GM12878 (cell line): ENCODE measurements around the gene EEF1A2. TPM values are rescaled to one million over a fixed set of nuclear protein-coding genes. Genes with fewer than 3 reads are reported as not detected.

Experiments used
- ATAC-seq: fragments of 200-7000 bp; cut with Tn5 transposase; 3 replicates; pipeline ENCODE4 v1.9.1; 2020; ENCODE audit warnings: mild to moderate bottlenecking, moderate library complexity
- BruUV-seq: library from RNA; stranded (reverse); fragments of 400-500 nt; replicated peaks from 2 replicates; lab custom pipeline; 2021; lab: Mats Ljungman, UMichigan
- CTCF ChIA-PET: fragments of 300-600 bp; sonication (Branson Sonifier 250); formaldehyde crosslinking; extraction: SDS; loops from one replicate; lab custom pipeline; 2021; ENCODE audit warnings: inconsistent platforms; lab: Yijun Ruan, JAX
- POLR2A ChIA-PET: fragments of 350-600 bp; formaldehyde crosslinking; extraction: SDS; loops from one replicate; lab custom pipeline; 2021; ENCODE audit warnings: inconsistent platforms; lab: Charles Lee
- RAD21 ChIA-PET: fragments of 300-600 bp; sonication (Branson Sonifier 250); formaldehyde crosslinking; loops from one replicate; lab custom pipeline; 2023; ENCODE audit warnings: antibody characterized with exemption; ENCODE audit not compliant: unreplicated experiment; lab: Charles Lee
- SMC1A ChIA-PET: fragments of 300-600 bp; sonication (Branson Sonifier 250); formaldehyde crosslinking; loops from one replicate; lab custom pipeline; 2023; ENCODE audit not compliant: unreplicated experiment, uncharacterized antibody; lab: Charles Lee
- DNase-seq: peaks from one replicate; pipeline ENCODE4 v3.0.0-alpha.2; 2011; ENCODE audit warnings: low read depth, low spot score
- FAIRE-seq: peaks from 3 replicates; lab custom pipeline; 2011; peaks lifted over from hg19 to GRCh38; lab: Jason Lieb, UNC
- H2AFZ ChIP-seq: 2 replicates; pipeline ENCODE4 v1.6.0; 2011; ENCODE audit warnings: low read depth, low read length, control low read depth; ENCODE audit not compliant: control insufficient read depth
- H3K27ac ChIP-seq: 2 replicates; pipeline ENCODE4 v1.5.1; 2011; ENCODE audit warnings: control low read depth; ENCODE audit not compliant: control insufficient read depth, insufficient read depth
- H3K27me3 ChIP-seq, 2 experiments: replicated peaks in 1 of 2; 2 replicates each; pipeline versions ENCODE4 v1.6.0 to v1.6.1; 2011; ENCODE audit warnings: low read length in 1 of 2; ENCODE audit not compliant: control insufficient read depth in 2 of 2, insufficient read depth in 2 of 2
- H3K36me3 ChIP-seq, 2 experiments: 2 replicates each; pipeline ENCODE4 v1.5.1; 2011; ENCODE audit warnings: low read length in 1 of 2; ENCODE audit not compliant: control insufficient read depth in 2 of 2, insufficient read depth in 2 of 2
- H3K4me1 ChIP-seq: 2 replicates; pipeline ENCODE4 v1.6.1; 2011; ENCODE audit warnings: mild to moderate bottlenecking, low read length, moderate library complexity, mixed read lengths; ENCODE audit not compliant: control insufficient read depth, insufficient read depth
- H3K4me2 ChIP-seq: 2 replicates; pipeline ENCODE4 v1.6.0; 2011; ENCODE audit warnings: control low read depth; ENCODE audit not compliant: control insufficient read depth, insufficient read depth
- H3K4me3 ChIP-seq: fragments of 200-600 bp; sonication (generic); 2 replicates; pipeline ENCODE4 v1.5.1; 2016
- H3K79me2 ChIP-seq: 2 replicates; pipeline ENCODE4 v1.6.0; 2011; ENCODE audit warnings: low read length; ENCODE audit not compliant: control insufficient read depth, insufficient read depth
- H3K9ac ChIP-seq: 2 replicates; pipeline ENCODE4 v1.8.0; 2011; ENCODE audit warnings: low read length, control low read depth, mixed read lengths; ENCODE audit not compliant: control insufficient read depth, insufficient read depth
- H3K9me3 ChIP-seq: replicated peaks from 3 replicates; pipeline ENCODE4 v1.5.1; 2011; ENCODE audit warnings: mild to moderate bottlenecking, low read length; ENCODE audit not compliant: control insufficient read depth, insufficient read depth
- H4K20me1 ChIP-seq: 2 replicates; pipeline ENCODE4 v1.6.0; 2011; ENCODE audit not compliant: control insufficient read depth, insufficient read depth
- BCL3 ChIP-seq: IDR thresholded peaks from 2 replicates; pipeline ENCODE4 v1.6.1; 2011; ENCODE audit warnings: borderline replicate concordance, low read depth, mild to moderate bottlenecking, moderate library complexity, low read length; ENCODE audit not compliant: insufficient read depth, poor library complexity, severe bottlenecking
- ESRRA ChIP-seq: IDR thresholded peaks from 2 replicates; pipeline ENCODE4 v1.6.1; 2012; ENCODE audit warnings: mild to moderate bottlenecking, low read length, improper control_type of control experiment
- FOS ChIP-seq: IDR thresholded peaks from 3 replicates; pipeline ENCODE4 v1.6.1; 2011; ENCODE audit warnings: borderline replicate concordance; ENCODE audit not compliant: insufficient read length; ENCODE audit errors: extremely low read depth
- FOXM1 ChIP-seq: IDR thresholded peaks from 2 replicates; pipeline ENCODE4 v1.6.1; 2012; ENCODE audit warnings: low read depth, mild to moderate bottlenecking, inconsistent platforms, low read length, moderate library complexity
- MEF2B ChIP-seq: fragments of 450-650 bp; IDR thresholded peaks from 2 replicates; pipeline ENCODE4 v1.6.1; 2018; ENCODE audit warnings: mild to moderate bottlenecking, moderate library complexity; ENCODE audit not compliant: partially characterized antibody, poor library complexity, severe bottlenecking
- MLLT1 ChIP-seq: fragments of 450-650 bp; IDR thresholded peaks from 2 replicates; pipeline ENCODE4 v1.6.1; 2016; ENCODE audit warnings: mild to moderate bottlenecking
- MYB ChIP-seq: fragments of 150-350 bp; IDR thresholded peaks from 2 replicates; pipeline ENCODE4 v1.6.1; 2014; ENCODE audit warnings: mild to moderate bottlenecking, low read depth, low read length, borderline replicate concordance
- NFYB ChIP-seq: IDR thresholded peaks from 2 replicates; pipeline ENCODE4 v1.6.1; 2011; ENCODE audit warnings: low read depth, mild to moderate bottlenecking, low read length, improper control_type of control experiment, moderate library complexity; ENCODE audit not compliant: insufficient read depth
- NRF1 ChIP-seq: conservative IDR thresholded peaks from 2 replicates; pipeline ENCODE4 v1.6.1; 2011; ENCODE audit warnings: mild to moderate bottlenecking, low read depth, low read length, improper control_type of control experiment
- SIN3A ChIP-seq: IDR thresholded peaks from 2 replicates; pipeline ENCODE4 v1.6.1; 2012; ENCODE audit warnings: low read depth, low read length, improper control_type of control experiment
- SMAD5 ChIP-seq: IDR thresholded peaks from 2 replicates; pipeline ENCODE4 v1.6.1; 2016; ENCODE audit warnings: antibody characterized with exemption, low read depth
- SP1 ChIP-seq: IDR thresholded peaks from one replicate; pipeline ENCODE4 v1.6.1; 2011; ENCODE audit warnings: low read depth, low read length
- USF2 ChIP-seq: IDR thresholded peaks from 2 replicates; pipeline ENCODE4 v1.6.1; 2011; ENCODE audit warnings: low read depth, low read length, improper control_type of control experiment, borderline replicate concordance
- ZSCAN29 ChIP-seq: fragments of 450-650 bp; IDR thresholded peaks from 2 replicates; pipeline ENCODE4 v1.6.1; 2017; ENCODE audit warnings: mild to moderate bottlenecking, moderate library complexity
- WGBS: methylation state at CpG from one replicate; pipeline ENCODE4 v1.1.6; 2016; ENCODE audit warnings: low lambda C conversion rate; ENCODE audit not compliant: insufficient replicate concordance, insufficient coverage; ENCODE audit errors: missing lambda C conversion rate; 5-methylcytosine and 5-hydroxymethylcytosine counted together
- in situ Hi-C: fragments of 300-500 bp; cut with MboI; formaldehyde crosslinking; loops from 9 replicates; pipeline ENCODE4 v1.14.3; 2018; ENCODE audit warnings: mixed read lengths
- intact Hi-C: fragments of 100-400 bp; cut with micrococcal nuclease; formaldehyde crosslinking; loops from one replicate; pipeline ENCODE4 v1.14.2; 2022; ENCODE audit not compliant: unreplicated experiment
- polyA plus RNA-seq, 11 experiments: library from polyadenylated mRNA; depleted of rRNA in 4 of 11; unstranded in 6 of 11; stranded (reverse) in 5 of 11; fragments of >200 nt; fragmentation: Nextera tagmentation in 4 of 11; fragmentation: Illumina TruSeq in 1 of 11; extraction: Ambion mirVana in 4 of 11; extraction: Trizol in 1 of 11; gene quantifications; 1 replicate in 1 of 11; 2 replicates in 10 of 11; pipeline versions ENCODE4 v1.2.1 to v1.2.3, GENCODE V29; 2011 to 2016; ENCODE audit warnings: inconsistent platforms in 2 of 11, missing spikeins in 2 of 11, low read depth in 1 of 11
- total RNA-seq, 4 experiments: library from RNA; depleted of rRNA in 3 of 4; stranded (reverse); fragments of >200 nt in 3 of 4; fragmentation: Illumina TruSeq in 1 of 4; extraction: Trizol in 1 of 4; gene quantifications; 2 replicates each; pipeline versions ENCODE4 v1.2.1 to v1.2.3, GENCODE V29; 2013 to 2021

EEF1A2 gene
- total and polyA plus RNA-seq, 10 of the 15 experiments (the other 5 are each of a cell fraction or from before 2014, with no cell fraction given), result 0.56 TPM; not detected in 9

GRCh38 chr20:63509088-63509564, 10.2 kb upstream of the EEF1A2 start:
- H3K4me3 ChIP-seq, result no peak overlapping the region
- no peak for TF ChIP-seq FOS
- TF ChIP-seq NFYB, result no peak
- TF ChIP-seq USF2, result no peak
- no peak for TF ChIP-seq FOXM1
- TF ChIP-seq SIN3A, result no peak
- no peak for TF ChIP-seq SP1
- TF ChIP-seq ZSCAN29, result no peak
- no peak for TF ChIP-seq MLLT1
- no peak for TF ChIP-seq ESRRA
- no peak for TF ChIP-seq MYB
- TF ChIP-seq BCL3, result no peak
- TF ChIP-seq NRF1, result no peak
- TF ChIP-seq MEF2B, result no peak
- no peak for TF ChIP-seq SMAD5
- no peak overlapping the region for H3K9ac ChIP-seq
- FAIRE-seq, result no peak
- intact Hi-C loops, result no loop called here
- no TSS peak for BruUV-seq
- DNase-seq, result no peak
- CTCF ChIA-PET, result no interaction called here
- H3K4me1 ChIP-seq, result no peaks in the 10 kb centered on the region
- no peak overlapping the region for H2AFZ ChIP-seq
- no peaks in the 10 kb centered on the region for H3K79me2 ChIP-seq
- in situ Hi-C loops, result no loop called here
- no peak for ATAC-seq
- H4K20me1 ChIP-seq, result no peaks in the 10 kb centered on the region
- no peak overlapping the region for H3K4me2 ChIP-seq
- H3K9me3 ChIP-seq, result peaks cover 2% of the 10 kb centered on the region; the same call in 1 of the 3 replicates
- H3K36me3 ChIP-seq, result no peaks in the 10 kb centered on the region
- POLR2A ChIA-PET, result no interaction called here
- 62% methylated on average over 9 of the region's 9 CpGs for WGBS
- SMC1A ChIA-PET, result no interaction called here
- RAD21 ChIA-PET, result no interaction called here
- H3K27ac ChIP-seq, result no peak overlapping the region
- H3K27me3 ChIP-seq, result no peaks in the 10 kb centered on the region; a peak in 1 of 4 replicates
